Esophagus muscularis mucosa (tissue), 4 donors: ENCODE results near the gene TMEM117.

ENCODE experiments used
- EP300 ChIP-seq: sonication (generic); formaldehyde crosslinking; IDR thresholded peaks from one replicate; pipeline ENCODE4 v1.6.1; 2017; ENCODE audit warnings: antibody characterized with exemption
- POLR2A ChIP-seq: fragments of 450-650 bp; IDR thresholded peaks from one replicate; pipeline ENCODE4 v1.6.1; 2017; ENCODE audit warnings: antibody characterized with exemption, moderate library complexity, mild to moderate bottlenecking, low read depth
- POLR2AphosphoS5 ChIP-seq, 2 donors: sonication (generic); formaldehyde crosslinking; IDR thresholded peaks; one replicate each; pipeline ENCODE4 v1.6.1; 2017; ENCODE audit warnings: antibody characterized with exemption in 2 of 2
- TF ChIP-seq, protein P1 (sequence below), 3 experiments: fragments of 200-600 bp in 2 of 3; fragments of 450-650 bp in 1 of 3; sonication (generic) in 2 of 3; IDR thresholded peaks; one replicate each; pipeline ENCODE4 v1.5.1; 2017 to 2019; ENCODE audit warnings: antibody characterized with exemption in 3 of 3, mild to moderate bottlenecking in 2 of 3, moderate library complexity in 1 of 3

DNA sequence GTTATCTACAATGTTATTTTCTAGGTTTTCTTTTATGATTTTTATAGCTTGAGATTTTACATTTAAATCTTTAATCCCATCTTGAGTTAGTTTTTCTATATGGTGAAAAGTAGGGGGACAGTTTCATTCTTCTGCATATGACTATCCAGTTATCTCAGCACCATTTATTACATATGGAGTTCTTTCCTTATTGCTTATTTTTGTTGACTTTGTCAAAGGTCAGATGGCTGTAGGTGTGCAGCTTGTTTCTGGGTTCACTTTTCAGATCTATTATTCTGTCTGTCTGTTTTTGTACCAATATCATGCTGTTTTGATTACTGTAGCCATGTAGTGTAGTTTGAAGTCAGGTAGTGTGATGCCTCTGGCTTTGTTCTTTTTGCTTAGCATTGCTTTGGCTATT is 477.3 kb downstream of the TMEM117 start:
- TF ChIP-seq POLR2A (no peak), POLR2AphosphoS5 (IDR thresholded peaks at IDR 0.05) (no peak), EP300 (no peak)
- TF ChIP-seq, protein P1, sequence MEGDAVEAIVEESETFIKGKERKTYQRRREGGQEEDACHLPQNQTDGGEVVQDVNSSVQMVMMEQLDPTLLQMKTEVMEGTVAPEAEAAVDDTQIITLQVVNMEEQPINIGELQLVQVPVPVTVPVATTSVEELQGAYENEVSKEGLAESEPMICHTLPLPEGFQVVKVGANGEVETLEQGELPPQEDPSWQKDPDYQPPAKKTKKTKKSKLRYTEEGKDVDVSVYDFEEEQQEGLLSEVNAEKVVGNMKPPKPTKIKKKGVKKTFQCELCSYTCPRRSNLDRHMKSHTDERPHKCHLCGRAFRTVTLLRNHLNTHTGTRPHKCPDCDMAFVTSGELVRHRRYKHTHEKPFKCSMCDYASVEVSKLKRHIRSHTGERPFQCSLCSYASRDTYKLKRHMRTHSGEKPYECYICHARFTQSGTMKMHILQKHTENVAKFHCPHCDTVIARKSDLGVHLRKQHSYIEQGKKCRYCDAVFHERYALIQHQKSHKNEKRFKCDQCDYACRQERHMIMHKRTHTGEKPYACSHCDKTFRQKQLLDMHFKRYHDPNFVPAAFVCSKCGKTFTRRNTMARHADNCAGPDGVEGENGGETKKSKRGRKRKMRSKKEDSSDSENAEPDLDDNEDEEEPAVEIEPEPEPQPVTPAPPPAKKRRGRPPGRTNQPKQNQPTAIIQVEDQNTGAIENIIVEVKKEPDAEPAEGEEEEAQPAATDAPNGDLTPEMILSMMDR (IDR thresholded peaks at IDR 0.05), result no peak
